8988T (cell line): ENCODE measurements around the gene TAF5.
"Not testable (repeated sequence)": the region's sequence is repeated elsewhere in the genome, so short reads cannot be mapped to it uniquely, and the experiment has no call there.

ENCODE experiments used
- DNase-seq: peaks from one replicate; pipeline ENCODE4 v3.0.0; 2011

TAF5 gene

DNA sequence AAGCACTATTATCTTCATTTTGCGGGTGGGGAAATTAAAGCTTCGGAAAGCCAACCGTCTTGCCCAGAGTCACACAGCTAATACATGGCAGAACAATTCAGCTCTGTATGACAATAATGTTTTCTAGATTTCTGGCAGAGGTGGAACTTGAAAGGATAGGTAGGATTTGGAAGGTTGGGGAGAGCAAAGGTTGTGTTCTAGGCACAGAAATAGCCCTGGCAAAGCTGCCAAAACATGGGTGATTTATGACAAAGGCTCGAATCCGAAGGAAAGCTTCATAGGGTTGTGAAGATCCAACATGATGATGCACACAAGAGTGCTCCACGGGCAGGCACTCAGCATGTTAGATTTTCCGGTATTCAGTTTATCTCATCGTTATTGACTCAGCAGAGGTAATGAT, 47.8 kb downstream of the TAF5 start:
- no peak for DNase-seq

DNA sequence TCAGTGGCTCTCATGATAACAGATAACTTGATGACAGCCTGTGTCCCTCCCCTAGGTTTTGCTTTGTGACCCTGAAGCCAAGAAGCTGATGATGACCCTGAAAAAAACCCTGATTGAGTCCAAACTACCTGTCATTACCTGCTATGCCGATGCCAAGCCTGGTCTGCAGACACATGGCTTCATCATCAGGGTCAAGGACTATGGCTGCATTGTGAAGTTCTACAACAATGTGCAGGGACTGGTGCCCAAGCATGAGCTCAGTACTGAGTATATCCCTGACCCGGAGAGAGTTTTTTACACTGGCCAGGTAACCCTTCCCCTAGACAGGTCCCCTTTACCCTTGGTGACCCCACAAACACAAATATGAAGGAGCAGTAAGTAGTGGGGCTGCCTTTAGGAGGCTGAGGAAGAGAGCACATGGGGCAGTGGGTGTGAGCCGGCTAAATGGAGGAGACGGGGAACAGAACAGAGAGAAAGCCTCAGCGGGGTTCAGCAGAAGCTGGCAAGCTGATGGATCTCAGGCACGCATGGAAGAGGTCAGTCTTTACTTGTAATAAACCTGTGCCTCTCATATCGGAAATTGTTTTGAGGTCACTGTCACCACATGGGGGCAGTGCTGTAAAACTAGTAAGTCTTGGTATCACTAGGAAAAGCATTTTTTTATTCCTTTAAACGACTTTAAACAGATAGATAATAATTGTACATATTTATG, 48.8 kb downstream of the TAF5 start:
- no peak for DNase-seq

- DNase-seq = not testable (repeated sequence)
Measured at GRCh38 chr10:103417148-103417469, 49.3 kb downstream of the TAF5 start.

- DNase-seq = no peak
Measured at GRCh38 chr10:103417601-103418000, 49.8 kb downstream of the TAF5 start.

- no peak for DNase-seq
Measured at GRCh38 chr10:103419101-103419500, 51.3 kb downstream of the TAF5 start.

- DNase-seq = no peak
Measured at GRCh38 chr10:103423748-103424147, 56.0 kb downstream of the TAF5 start.

- no peak for DNase-seq
Measured at GRCh38 chr10:103427866-103428265, 60.1 kb downstream of the TAF5 start.

GRCh38 chr10:103428989-103429643, 61.3 kb downstream of the TAF5 start:
- DNase-seq = no peak

DNA sequence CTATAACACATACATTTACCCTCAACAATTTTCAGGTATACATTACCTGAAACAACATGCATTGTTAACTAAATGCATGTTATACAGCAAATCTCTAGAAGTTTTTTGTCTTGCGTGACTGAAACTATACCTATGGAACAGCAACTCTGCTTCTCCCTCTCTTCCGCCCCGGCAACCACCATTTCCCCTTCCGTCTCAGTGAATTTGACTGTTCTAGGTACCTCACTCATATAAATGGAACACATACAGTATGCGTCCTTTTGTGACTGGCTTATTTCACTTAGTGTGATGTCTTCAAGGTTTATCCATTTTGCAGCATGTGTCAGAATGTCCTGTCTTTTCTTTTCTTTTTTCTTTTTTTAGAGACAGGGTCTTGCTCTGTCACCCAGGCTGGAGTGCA, 61.9 kb downstream of the TAF5 start:
- DNase-seq = no peak

DNA sequence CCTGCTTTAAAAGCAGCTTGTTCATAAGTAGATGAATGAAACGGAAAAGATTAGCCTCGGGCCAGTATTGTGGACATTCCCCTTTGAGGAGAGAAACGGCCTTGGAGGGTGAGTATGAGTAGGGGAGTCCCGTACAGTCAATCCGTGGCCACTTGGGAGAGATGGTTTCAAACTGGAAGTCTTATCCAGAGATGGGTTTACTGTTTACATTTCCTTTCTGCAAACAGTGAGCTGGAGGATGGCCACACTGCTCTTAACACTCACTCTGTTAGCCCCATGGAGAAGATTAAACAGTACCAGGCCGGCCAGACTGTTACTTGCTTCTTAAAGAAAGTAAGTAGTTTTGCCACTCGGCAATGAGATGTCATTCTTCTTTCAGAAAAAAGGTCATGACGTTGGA, 64.1 kb downstream of the TAF5 start:
- DNase-seq = no peak

DNA sequence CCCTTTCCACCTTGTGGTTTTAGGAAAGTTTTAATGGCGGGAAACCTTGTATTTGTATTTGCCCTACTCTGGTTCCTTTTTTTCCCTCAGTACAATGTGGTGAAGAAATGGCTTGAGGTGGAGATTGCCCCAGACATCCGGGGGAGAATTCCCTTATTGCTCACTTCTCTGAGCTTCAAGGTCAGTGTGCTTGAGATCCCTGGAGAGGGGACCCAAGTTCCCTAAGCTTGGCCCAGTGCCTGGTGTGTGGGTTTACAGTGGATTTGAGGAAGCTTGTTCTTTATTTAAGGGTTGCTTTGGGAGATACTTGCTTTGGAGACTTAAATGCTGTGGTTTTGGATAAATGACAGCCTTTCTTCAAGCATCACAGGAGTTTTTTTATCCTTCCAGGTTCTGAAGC, 66.1 kb downstream of the TAF5 start:
- no peak for DNase-seq
